Liver (tissue), 9 donors: ENCODE results near the gene F2RL3. TPM values are rescaled to one million over a fixed set of nuclear protein-coding genes. Genes with fewer than 3 reads are reported as not detected.

ENCODE experiments used
- DNase-seq: peaks from one replicate; pipeline ENCODE4 v3.0.0-alpha.2; 2017; ENCODE audit warnings: low spot score
- H3K27ac ChIP-seq, 2 donors: one replicate each; pipeline ENCODE4 v1.7.0; 2013; ENCODE audit warnings: inconsistent platforms in 2 of 2, low read length in 2 of 2, control low read depth in 1 of 2, low read depth in 1 of 2, mild to moderate bottlenecking in 1 of 2
- H3K27me3 ChIP-seq, 4 donors: one replicate each; pipeline versions ENCODE4 v1.6.1 to v1.7.0; 2013; ENCODE audit warnings: low read length in 3 of 4, inconsistent platforms in 1 of 4, mild to moderate bottlenecking in 1 of 4, moderate library complexity in 1 of 4; ENCODE audit not compliant: control insufficient read depth in 4 of 4, insufficient read depth in 4 of 4
- H3K36me3 ChIP-seq, 4 donors: one replicate each; pipeline versions ENCODE4 v1.6.1 to v1.7.0; 2013; ENCODE audit warnings: low read length in 3 of 4, mild to moderate bottlenecking in 3 of 4, low read depth in 1 of 4, moderate library complexity in 1 of 4; ENCODE audit not compliant: control insufficient read depth in 4 of 4, insufficient read depth in 3 of 4
- H3K4me1 ChIP-seq, 4 donors: one replicate each; pipeline versions ENCODE4 v1.6.1 to v1.7.0; 2013; ENCODE audit warnings: low read length in 3 of 4, mild to moderate bottlenecking in 3 of 4, moderate library complexity in 1 of 4; ENCODE audit not compliant: control insufficient read depth in 4 of 4, insufficient read depth in 4 of 4
- H3K4me3 ChIP-seq, 3 donors: one replicate each; pipeline versions ENCODE4 v1.6.1 to v1.7.0; 2013; ENCODE audit warnings: low read length in 3 of 3, control low read depth in 1 of 3, low read depth in 1 of 3, mild to moderate bottlenecking in 1 of 3
- H3K9ac ChIP-seq, 2 donors: one replicate each; pipeline ENCODE4 v1.7.0; 2013; ENCODE audit warnings: low read length in 2 of 2, mild to moderate bottlenecking in 2 of 2, moderate library complexity in 2 of 2, control low read depth in 1 of 2, low read depth in 1 of 2
- H3K9me3 ChIP-seq, 4 donors: one replicate each; pipeline versions ENCODE4 v1.6.1 to v1.7.0; 2013; ENCODE audit warnings: low read length in 3 of 4; ENCODE audit not compliant: control insufficient read depth in 4 of 4
- ATF3 ChIP-seq: IDR thresholded peaks from 2 replicates; pipeline ENCODE4 v1.6.1; 2016; ENCODE audit warnings: antibody characterized with exemption
- CTCF ChIP-seq: fragments of 150-350 bp; IDR thresholded peaks from 2 replicates; pipeline ENCODE4 v1.5.1; 2017; ENCODE audit warnings: improper control_type of control experiment, low read depth, low read length; ENCODE audit not compliant: missing input control
- EGR1 ChIP-seq, 2 donors: IDR thresholded peaks; 2 replicates each; pipeline ENCODE4 v1.6.1; 2016 to 2018; ENCODE audit warnings: antibody characterized with exemption in 2 of 2, low read depth in 2 of 2
- FOXA1 ChIP-seq: IDR thresholded peaks from 2 replicates; pipeline ENCODE4 v1.6.1; 2016; ENCODE audit warnings: antibody characterized with exemption
- FOXA2 ChIP-seq: IDR thresholded peaks from 2 replicates; pipeline ENCODE4 v1.6.1; 2016; ENCODE audit warnings: antibody characterized with exemption
- GABPA ChIP-seq, 2 donors: IDR thresholded peaks in 1 of 2; conservative IDR thresholded peaks in 1 of 2; 2 replicates each; pipeline ENCODE4 v1.6.1; 2016; ENCODE audit warnings: antibody characterized with exemption in 2 of 2, mild to moderate bottlenecking in 1 of 2, moderate library complexity in 1 of 2
- HNF4A ChIP-seq, 2 donors: conservative IDR thresholded peaks; 2 replicates each; pipeline ENCODE4 v1.6.1; 2016; ENCODE audit warnings: antibody characterized with exemption in 2 of 2, mild to moderate bottlenecking in 2 of 2
- HNF4G ChIP-seq: IDR thresholded peaks from 2 replicates; pipeline ENCODE4 v1.6.1; 2016; ENCODE audit warnings: antibody characterized with exemption
- MAX ChIP-seq: IDR thresholded peaks from 2 replicates; pipeline ENCODE4 v1.6.1; 2016; ENCODE audit warnings: antibody characterized with exemption
- NR2F2 ChIP-seq: IDR thresholded peaks from 2 replicates; pipeline ENCODE4 v1.6.1; 2016; ENCODE audit warnings: antibody characterized with exemption
- RAD21 ChIP-seq, 2 donors: IDR thresholded peaks; 2 replicates each; pipeline ENCODE4 v1.6.1; 2016; ENCODE audit warnings: antibody characterized with exemption in 2 of 2, mild to moderate bottlenecking in 2 of 2
- REST ChIP-seq: IDR thresholded peaks from 2 replicates; pipeline ENCODE4 v1.6.1; 2016; ENCODE audit warnings: antibody characterized with exemption, mild to moderate bottlenecking
- RXRA ChIP-seq, 2 donors: IDR thresholded peaks; 2 replicates each; pipeline ENCODE4 v1.6.1; 2017 to 2018; ENCODE audit warnings: antibody characterized with exemption in 2 of 2, mild to moderate bottlenecking in 1 of 2
- SP1 ChIP-seq: IDR thresholded peaks from 2 replicates; pipeline ENCODE4 v1.6.1; 2018; ENCODE audit warnings: antibody characterized with exemption, mild to moderate bottlenecking
- TAF1 ChIP-seq: conservative IDR thresholded peaks from 2 replicates; pipeline ENCODE4 v1.6.1; 2016; ENCODE audit warnings: antibody characterized with exemption, mild to moderate bottlenecking
- YY1 ChIP-seq: IDR thresholded peaks from 2 replicates; pipeline ENCODE4 v1.6.1; 2016; ENCODE audit warnings: antibody characterized with exemption, mild to moderate bottlenecking
- ZBTB33 ChIP-seq: IDR thresholded peaks from 2 replicates; pipeline ENCODE4 v1.6.1; 2016; ENCODE audit warnings: antibody characterized with exemption
- WGBS: extraction: QIAGEN DNeasy Blood & Tissue Kit; methylation state at CpG from one replicate; pipeline ENCODE4 v1.1.7; 2013; 5-methylcytosine and 5-hydroxymethylcytosine counted together
- polyA plus RNA-seq, 2 donors: library from polyadenylated mRNA; stranded (reverse) in 1 of 2; unstranded in 1 of 2; fragments of 200-250 nt in 1 of 2; fragments of >200 nt in 1 of 2; fragmentation: Nextera tagmentation in 1 of 2; extraction: Ambion mirVana in 1 of 2; gene quantifications; one replicate each; pipeline versions ENCODE4 v1.2.1 to v1.2.3, GENCODE V29; 2013 to 2015
- total RNA-seq, 2 donors: library from RNA; depleted of rRNA; stranded (reverse); fragments of >200 nt; gene quantifications; one replicate each; pipeline ENCODE4 v1.2.3, GENCODE V29; 2014
- donor health status: healthy.
- donor health status: healthy.
- donor health status: healthy.
- donor health status: healthy.
- donor health status: healthy.

The F2RL3 gene
- total and polyA plus RNA-seq, 4 donors: 0.08 to 1.6 (median 0.20) TPM

DNA sequence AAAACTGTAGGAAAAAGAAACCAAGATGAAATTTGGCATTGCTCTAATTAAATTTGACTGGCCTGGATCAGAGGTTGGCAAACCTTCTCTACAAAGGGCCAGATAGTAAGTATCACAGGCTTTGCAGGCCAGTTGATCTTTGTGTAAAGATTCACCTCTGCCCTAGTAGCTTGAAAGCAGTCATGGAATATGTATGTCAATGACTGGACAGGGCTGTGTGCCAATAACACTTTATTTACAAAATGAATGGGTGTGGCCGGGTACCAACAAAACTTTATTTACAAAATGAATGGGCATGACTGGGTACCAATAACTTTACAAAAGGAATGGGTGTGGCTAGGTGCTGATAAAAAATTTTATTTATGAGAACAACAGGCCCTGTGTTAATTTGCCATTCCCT, 39.6 kb upstream of the F2RL3 start:
- Histone ChIP-seq H3K27me3 (no peaks in the 10 kb centered on the region), H3K4me3 (no peak overlapping the region), H3K9me3 (no peaks in the 10 kb centered on the region), H3K27ac (no peak overlapping the region), H3K9ac (no peak overlapping the region), H3K36me3 (peaks cover 26 to 72% (median 40%) of the 10 kb centered on the region in 4 donors), H3K4me1 (no peaks in the 10 kb centered on the region)
- TF ChIP-seq FOXA2 (no peak), HNF4G (no peak), HNF4A (conservative IDR thresholded peaks at IDR 0.05) (no peak), YY1 (no peak), ZBTB33 (no peak), RAD21 (IDR thresholded peaks at IDR 0.05) (no peak), REST (no peak), SP1 (no peak), NR2F2 (no peak), EGR1 (IDR thresholded peaks at IDR 0.05; ENCODE audit: low read depth in 2 of 2) (no peak), TAF1 (no peak), FOXA1 (no peak), RXRA (IDR thresholded peaks at IDR 0.05) (no peak), ATF3 (no peak), CTCF (no peak)
- DNase-seq: no peak
- 84% methylated on average over 1 of the region's 1 CpG for WGBS

- 99% methylated on average over 4 of the region's 4 CpGs for WGBS
- Histone ChIP-seq H3K4me1 (no peaks in the 10 kb centered on the region), H3K36me3 (peaks cover 24 to 77% (median 39%) of the 10 kb centered on the region in 4 donors), H3K4me3 (no peak overlapping the region), H3K27ac (no peak overlapping the region), H3K9me3 (no peaks in the 10 kb centered on the region), H3K27me3 (no peaks in the 10 kb centered on the region), H3K9ac (no peak overlapping the region)
- no peak for DNase-seq
- TF ChIP-seq RXRA (IDR thresholded peaks at IDR 0.05): no peak
- no peak for TF ChIP-seq ATF3
- TF ChIP-seq RAD21 (IDR thresholded peaks at IDR 0.05): no peak
- no peak for TF ChIP-seq HNF4A (conservative IDR thresholded peaks at IDR 0.05)
- TF ChIP-seq CTCF: no peak
- TF ChIP-seq HNF4G: no peak
- no peak for TF ChIP-seq FOXA1
- TF ChIP-seq EGR1 (IDR thresholded peaks at IDR 0.05; ENCODE audit: low read depth in 2 of 2): no peak
- no peak for TF ChIP-seq YY1
- no peak for TF ChIP-seq MAX
- no peak for TF ChIP-seq GABPA (IDR thresholded peaks at IDR 0.05 in 1 of 2, conservative IDR thresholded peaks at IDR 0.05 in 1 of 2)
- no peak for TF ChIP-seq TAF1
- no peak for TF ChIP-seq REST
- TF ChIP-seq NR2F2: no peak
Measured at GRCh38 chr19:16850133-16850532, 38.7 kb upstream of the F2RL3 start.
